ENCODE measurements around the gene PTMS. TPM values are rescaled to one million over a fixed set of nuclear protein-coding genes. Genes with fewer than 3 reads are reported as not detected.
A peak's percentile ranks its signal among the peaks of the same experiment; 100 is the strongest.
"Not testable (repeated sequence)": the region's sequence is repeated elsewhere in the genome, so short reads cannot be mapped to it uniquely, and the experiment has no call there.

Gene PTMS
- total RNA-seq, 1 experiment from 2014 or later = 633 TPM

DNA sequence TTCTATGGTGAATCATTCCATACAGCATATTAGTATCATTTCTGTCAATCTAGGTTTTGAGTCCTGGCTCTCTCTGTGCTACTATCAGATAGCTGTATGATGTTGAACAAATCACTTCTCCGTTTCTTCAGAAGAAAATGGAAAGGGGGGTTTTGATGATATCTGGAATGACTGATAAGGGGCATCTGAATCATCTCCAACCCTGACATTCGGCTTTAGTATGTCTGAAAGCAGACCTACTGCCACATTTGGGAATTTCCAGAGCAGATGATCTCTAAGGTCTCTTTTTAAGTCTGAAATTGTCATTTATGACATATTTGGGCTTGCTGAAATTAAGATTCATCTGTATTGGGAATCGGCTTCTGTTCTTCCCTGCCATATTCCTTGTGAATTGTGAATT lies 23.3 kb upstream of the PTMS start:
- Histone ChIP-seq H2AFZ (no peak overlapping the region), H3K4me3 (no peak overlapping the region), H3K36me3 (ENCODE audit: low read depth) (no peaks in the 10 kb centered on the region), H4K20me1 (ENCODE audit: insufficient read depth) (no peaks in the 10 kb centered on the region), H3K4me1 (replicated peaks; ENCODE audit: insufficient read depth) (0 out of 2 replicates have a peak, but pooled peaks cover 9% of the 10 kb centered on the region), H3K27me3 (ENCODE audit: insufficient read depth, low read depth) (no peaks in the 10 kb centered on the region), H3K27ac (no peak overlapping the region), H3K4me2 (no peak overlapping the region), H3K79me2 (ENCODE audit: low read depth) (no peaks in the 10 kb centered on the region), H3F3A (ENCODE audit: insufficient read depth, low read depth) (peaks cover 31% of the 10 kb centered on the region; the same call in 1 of the 2 replicates), H3K9me3 (ENCODE audit: insufficient read depth, low read depth) (no peaks in the 10 kb centered on the region), H3K9me2 (ENCODE audit: insufficient read depth) (no peaks in the 10 kb centered on the region)
- intact Hi-C loops (cut with micrococcal nuclease; ENCODE audit: unreplicated experiment) = no loop called here
- no peak for DNase-seq
- no peak for TF ChIP-seq CTCF (conservative IDR thresholded peaks at IDR 0.05)
- no peak for TF ChIP-seq EZH2 (IDR thresholded peaks at IDR 0.05; ENCODE audit: low read depth)
- BruUV-seq (replicated peaks) = no TSS peak
- ChIA-PET CTCF (interaction anchor here (0.7 to 0.9 kb wide), 2 partner anchors 205 to 277 kb away, joined by 3 read pairs; no protein-coding TSS in a partner anchor), POLR2A (ENCODE audit: unreplicated experiment) (interaction anchor here (0.6 kb wide), 3 partner anchors 22 to 91 kb away, joined by 5 to 6 read pairs (median 6); partner anchors contain the start of gene PTMS)

- H3K9me3 ChIP-seq (ENCODE audit: insufficient read depth, low read depth); H3K4me2 ChIP-seq; DNase-seq; BruUV-seq (replicated peaks); H3K4me3 ChIP-seq; intact Hi-C loops (cut with micrococcal nuclease; ENCODE audit: unreplicated experiment); H3K79me2 ChIP-seq (ENCODE audit: low read depth); H2AFZ ChIP-seq; H3K36me3 ChIP-seq (ENCODE audit: low read depth); H3K9me2 ChIP-seq (ENCODE audit: insufficient read depth); H4K20me1 ChIP-seq (ENCODE audit: insufficient read depth); H3K27ac ChIP-seq; H3K27me3 ChIP-seq (ENCODE audit: insufficient read depth, low read depth); H3K4me1 ChIP-seq (replicated peaks; ENCODE audit: insufficient read depth): not testable (repeated sequence)
- H3F3A ChIP-seq (ENCODE audit: insufficient read depth, low read depth) = peaks cover 31% of the 10 kb centered on the region; the same call in 1 of the 2 replicates
- ChIA-PET CTCF (interaction anchor here (0.5 to 0.9 kb wide), 3 partner anchors 94 to 278 kb away, joined by 3 read pairs; no protein-coding TSS in a partner anchor), POLR2A (ENCODE audit: unreplicated experiment) (interaction anchor here (0.6 kb wide), 2 partner anchors 23 to 90 kb away, joined by 5 to 6 read pairs; partner anchors contain the start of gene PTMS)
Measured at GRCh38 chr12:6743300-6743699, 22.9 kb upstream of the PTMS start.

DNA sequence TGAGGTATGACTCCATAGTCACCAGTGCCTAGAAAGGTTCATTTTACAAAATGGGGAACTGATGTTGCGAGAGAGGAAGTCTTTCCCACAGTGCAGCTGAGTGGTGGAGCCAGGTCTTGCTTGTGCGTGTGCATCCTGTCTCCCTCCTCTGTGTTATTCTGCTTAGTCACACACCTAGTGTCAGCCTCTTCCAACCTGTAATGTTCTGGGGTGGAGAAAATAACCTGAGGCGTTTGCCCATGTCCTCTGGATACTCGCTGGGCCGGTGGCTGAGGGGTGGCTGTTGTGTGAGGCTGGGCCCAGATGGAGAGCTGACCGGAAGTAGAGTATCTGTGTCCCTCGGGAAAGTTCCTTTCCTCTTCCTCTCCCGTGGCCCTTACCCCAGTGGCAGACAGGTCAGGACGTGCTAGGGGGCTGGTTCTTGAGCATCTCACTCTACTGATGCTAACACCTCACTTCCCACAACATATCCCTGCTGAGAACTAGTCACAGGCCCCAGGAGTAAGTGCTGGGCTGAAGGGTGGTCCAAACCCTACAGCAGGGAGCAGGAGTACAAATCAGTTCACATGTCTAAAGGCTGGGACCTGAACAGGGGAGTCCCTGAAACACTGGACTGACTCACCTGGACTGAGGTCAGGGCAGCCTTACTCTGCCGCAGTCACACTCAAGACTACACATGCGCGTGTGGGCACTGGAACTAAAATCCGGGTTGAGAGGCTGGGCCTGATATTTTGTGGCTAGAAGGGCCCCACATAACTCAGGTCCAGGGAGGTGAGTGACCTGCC lies 20.2 kb upstream of the PTMS start:
- Histone ChIP-seq H3K79me2 (ENCODE audit: low read depth) (peaks cover 6% of the 10 kb centered on the region), H3K9me2 (ENCODE audit: insufficient read depth) (no peaks in the 10 kb centered on the region), H4K20me1 (ENCODE audit: insufficient read depth) (no peaks in the 10 kb centered on the region), H3K4me2 (no peak overlapping the region), H3K27ac (peak overlapping the region; percentile 10; the same call in 1 of the 2 replicates), H3K4me3 (no peak overlapping the region), H3F3A (ENCODE audit: insufficient read depth, low read depth) (peaks cover 31% of the 10 kb centered on the region; the same call in 1 of the 2 replicates), H3K36me3 (ENCODE audit: low read depth) (peaks cover 8% of the 10 kb centered on the region), H3K9me3 (ENCODE audit: insufficient read depth, low read depth) (no peaks in the 10 kb centered on the region), H3K4me1 (replicated peaks; ENCODE audit: insufficient read depth) (0 out of 2 replicates have a peak, but pooled peaks cover 9% of the 10 kb centered on the region), H3K27me3 (ENCODE audit: insufficient read depth, low read depth) (no peaks in the 10 kb centered on the region), H2AFZ (no peak overlapping the region)
- TF ChIP-seq EZH2 (IDR thresholded peaks at IDR 0.05; ENCODE audit: low read depth) = no peak
- no peak for TF ChIP-seq CTCF (conservative IDR thresholded peaks at IDR 0.05)
- ChIA-PET POLR2A (ENCODE audit: unreplicated experiment) (interaction anchor here (0.5 to 0.6 kb wide), 4 partner anchors 20 to 217 kb away, joined by 3 to 19 read pairs (median 6); partner anchors contain the start of gene SPSB2), CTCF (interaction anchor here (0.5 to 0.7 kb wide), 3 partner anchors 22 to 121 kb away, joined by 3 to 5 read pairs (median 4); partner anchors contain the start of gene TPI1)
- TSS peak; percentile 15 for BruUV-seq (replicated peaks)
- DNase-seq = peak; percentile 31 to 63
- intact Hi-C loops (cut with micrococcal nuclease; ENCODE audit: unreplicated experiment) = no loop called here

Data from PC-9 (cell line).